Transverse colon (tissue), 4 donors: ENCODE results near the gene SMG1.
"Not testable (repeated sequence)": the region's sequence is repeated elsewhere in the genome, so short reads cannot be mapped to it uniquely, and the experiment has no call there.

ENCODE experiments used
- CTCF ChIP-seq, 5 experiments: fragments of 200-600 bp in 3 of 5; fragments of 450-650 bp in 2 of 5; sonication (generic) in 3 of 5; IDR thresholded peaks; 1 replicate in 2 of 5; 2 replicates in 3 of 5; pipeline ENCODE4 v1.5.1; 2016 to 2017; ENCODE audit warnings: antibody characterized with exemption in 5 of 5, inconsistent platforms in 3 of 5, mild to moderate bottlenecking in 2 of 5, moderate library complexity in 1 of 5
- POLR2A ChIP-seq: fragments of 450-650 bp; IDR thresholded peaks from one replicate; pipeline ENCODE4 v1.6.1; 2016; ENCODE audit warnings: antibody characterized with exemption, mild to moderate bottlenecking, moderate library complexity
- POLR2AphosphoS5 ChIP-seq, 3 donors: sonication (generic); formaldehyde crosslinking; IDR thresholded peaks; one replicate each; pipeline ENCODE4 v1.6.1; 2016; ENCODE audit warnings: antibody characterized with exemption in 3 of 3

- TF ChIP-seq CTCF (IDR thresholded peaks at IDR 0.05); POLR2A; POLR2AphosphoS5 (IDR thresholded peaks at IDR 0.05): not testable (repeated sequence)
Observed at GRCh38 chr16:18781232-18781631, 145.0 kb downstream of the SMG1 start.
